Mesodermal cell (in vitro differentiated cells): ENCODE measurements around the gene SERPINB1.
A peak's percentile ranks its signal among the peaks of the same experiment; 100 is the strongest.
"Not testable (repeated sequence)": the region's sequence is repeated elsewhere in the genome, so short reads cannot be mapped to it uniquely, and the experiment has no call there.

Experiments used
- H3K27ac ChIP-seq: 2 replicates; pipeline ENCODE4 v1.7.0; 2013; ENCODE audit warnings: mild to moderate bottlenecking, low read depth, low read length, moderate library complexity; ENCODE audit not compliant: severe bottlenecking
- H3K36me3 ChIP-seq: 2 replicates; pipeline ENCODE4 v1.7.1; 2013; ENCODE audit warnings: mild to moderate bottlenecking, low read length, moderate library complexity; ENCODE audit not compliant: control insufficient read depth, insufficient read depth
- H3K4me1 ChIP-seq: one replicate; pipeline ENCODE4 v1.7.1; 2013; ENCODE audit warnings: mild to moderate bottlenecking, low read length; ENCODE audit not compliant: insufficient read depth, control insufficient read depth, poor library complexity, severe bottlenecking
- H3K4me3 ChIP-seq: 2 replicates; pipeline ENCODE4 v1.7.0; 2013; ENCODE audit warnings: low read length, control low read depth, mild to moderate bottlenecking; ENCODE audit not compliant: insufficient read depth, poor library complexity, severe bottlenecking; ENCODE audit errors: extremely low read depth
- H3K9me3 ChIP-seq: 2 replicates; pipeline ENCODE4 v1.7.1; 2013; ENCODE audit warnings: mild to moderate bottlenecking, low read length, moderate library complexity; ENCODE audit not compliant: control insufficient read depth
- WGBS, 2 experiments: methylation state at CpG; one replicate each; pipeline ENCODE4 v1.1.5; 2013; ENCODE audit warnings: missing lambda C conversion rate in 2 of 2; ENCODE audit not compliant: insufficient coverage in 2 of 2; 5-methylcytosine and 5-hydroxymethylcytosine counted together

SERPINB1 gene

DNA sequence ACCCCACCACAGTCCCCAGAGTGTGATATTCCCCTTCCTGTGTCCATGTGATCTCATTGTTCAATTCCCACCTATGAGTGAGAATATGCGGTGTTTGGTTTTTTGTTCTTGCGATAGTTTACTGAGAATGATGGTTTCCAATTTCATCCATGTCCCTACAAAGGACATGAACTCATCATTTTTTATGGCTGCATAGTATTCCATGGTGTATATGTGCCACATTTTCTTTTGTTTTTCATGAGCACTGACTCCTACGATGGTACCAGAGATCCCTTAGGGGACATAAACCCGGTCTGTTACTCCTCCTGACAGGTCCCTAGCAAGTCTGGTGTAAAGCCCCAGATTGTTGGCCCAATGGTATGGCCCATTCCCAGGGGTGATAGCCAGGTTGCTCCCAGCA, 40.0 kb downstream of the SERPINB1 start:
- H3K9me3 ChIP-seq, H3K27ac ChIP-seq, H3K4me3 ChIP-seq, H3K4me1 ChIP-seq, H3K36me3 ChIP-seq: not testable (repeated sequence)
- 94 to 100% methylated on average over 2 of the region's 4 CpGs for WGBS, 2 experiments

DNA sequence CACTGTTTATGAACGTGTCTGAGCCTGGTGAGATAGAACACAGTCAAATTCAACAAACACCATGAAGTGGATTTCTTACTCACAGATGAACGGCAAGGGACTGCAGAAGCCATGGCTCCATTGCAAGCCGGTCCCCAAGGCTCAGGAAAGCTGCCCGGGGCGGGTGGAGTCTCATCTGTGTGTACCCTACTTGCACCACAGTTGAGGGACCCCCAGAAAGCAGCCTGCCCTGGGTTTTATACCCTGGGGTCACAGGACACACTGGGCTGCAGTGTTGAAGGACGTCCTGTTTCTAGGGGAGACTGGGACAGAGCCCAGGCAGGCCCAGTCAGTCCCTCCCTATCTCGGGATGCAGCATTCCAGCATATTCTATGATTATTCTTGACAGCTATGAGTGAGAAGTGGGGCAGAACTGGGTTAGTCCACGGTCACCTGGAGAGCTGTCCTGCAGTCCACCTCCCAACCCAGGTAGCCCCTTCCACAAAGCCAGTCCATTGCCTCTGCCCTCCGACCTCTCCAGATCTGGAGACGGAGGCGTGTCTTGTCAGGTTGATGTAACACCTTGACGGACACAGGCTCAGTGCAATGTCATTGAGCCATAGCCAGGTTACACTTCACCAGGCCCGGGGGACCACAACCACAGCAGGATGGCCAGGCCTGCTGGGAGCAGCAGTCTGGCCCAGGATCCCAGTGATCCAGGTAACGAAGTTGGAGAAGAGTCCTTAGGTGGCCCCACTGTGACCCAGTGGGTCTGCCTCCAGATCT, 40.9 kb downstream of the SERPINB1 start:
- Histone ChIP-seq H3K4me1 (peaks cover 7% of the 10 kb centered on the region), H3K4me3 (no peak overlapping the region), H3K36me3 (no peaks in the 10 kb centered on the region), H3K9me3 (no peaks in the 10 kb centered on the region), H3K27ac (peak overlapping the region; percentile 68)
- WGBS, 2 experiments, result 95 to 98% methylated on average over 11 of the region's 14 CpGs

DNA sequence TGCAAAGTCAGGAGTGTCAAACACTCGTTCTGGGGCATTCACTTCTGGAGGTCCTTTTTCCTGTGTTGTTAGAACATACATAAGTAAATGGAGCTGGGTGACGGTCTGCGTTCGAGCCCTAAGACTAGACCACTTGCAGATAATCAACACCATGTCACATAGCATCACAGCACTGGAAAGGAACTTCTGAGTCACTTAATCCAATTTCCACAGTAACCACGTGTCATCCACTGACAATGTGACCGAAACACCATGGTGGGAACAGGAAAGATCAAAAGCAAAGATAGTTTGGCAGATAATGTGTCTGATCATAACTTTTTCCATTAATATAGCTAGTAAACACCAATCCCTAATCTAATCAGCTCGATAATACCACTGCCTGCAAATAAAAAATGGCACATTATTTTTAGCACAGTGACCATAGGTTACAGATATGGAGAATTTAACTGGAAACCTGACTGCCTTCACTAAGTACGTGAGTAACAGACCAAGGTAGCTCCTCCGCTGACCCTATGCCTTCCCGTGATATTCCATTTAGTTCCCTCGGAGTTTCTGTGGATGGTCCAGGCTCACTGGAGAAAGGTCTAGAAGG, 41.6 kb downstream of the SERPINB1 start:
- H3K4me1 ChIP-seq, result peaks cover 7% of the 10 kb centered on the region
- peak overlapping the region; percentile 68 for H3K27ac ChIP-seq
- no peak overlapping the region for H3K4me3 ChIP-seq
- H3K36me3 ChIP-seq, result no peaks in the 10 kb centered on the region
- no peaks in the 10 kb centered on the region for H3K9me3 ChIP-seq
- WGBS, 2 experiments, result 83 to 94% methylated on average over 4 of the region's 11 CpGs

DNA sequence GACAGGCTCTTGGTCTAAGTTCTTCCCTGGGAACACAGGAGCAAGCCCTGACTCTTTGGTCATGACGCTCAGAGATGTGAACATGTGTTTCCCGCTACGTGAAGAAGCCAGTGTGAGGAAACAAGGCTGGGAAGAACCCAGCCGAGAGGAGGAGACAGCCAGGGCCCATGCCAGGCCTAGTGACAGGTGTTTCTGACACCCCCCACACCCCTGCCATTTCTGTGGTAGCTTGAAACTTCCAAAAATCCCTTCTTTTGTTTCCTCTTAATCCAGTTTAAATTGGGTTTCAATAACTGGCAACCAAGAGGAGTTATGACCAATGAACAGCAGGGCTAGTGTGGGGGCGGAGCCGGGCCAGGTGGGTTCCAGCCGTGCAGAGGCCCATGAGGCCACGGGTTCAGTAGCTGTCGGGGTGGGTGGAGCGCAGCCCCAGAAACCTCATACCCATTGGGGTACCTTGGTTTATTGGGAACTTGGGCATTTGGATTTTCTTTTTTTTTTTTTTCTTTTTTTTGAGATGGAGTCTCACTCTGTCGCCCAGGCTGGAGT, 43.0 kb downstream of the SERPINB1 start:
- 82 to 94% methylated on average over 8 to 9 of the region's 11 CpGs for WGBS, 2 experiments
- no peak overlapping the region for H3K27ac ChIP-seq
- H3K9me3 ChIP-seq, result no peaks in the 10 kb centered on the region

DNA sequence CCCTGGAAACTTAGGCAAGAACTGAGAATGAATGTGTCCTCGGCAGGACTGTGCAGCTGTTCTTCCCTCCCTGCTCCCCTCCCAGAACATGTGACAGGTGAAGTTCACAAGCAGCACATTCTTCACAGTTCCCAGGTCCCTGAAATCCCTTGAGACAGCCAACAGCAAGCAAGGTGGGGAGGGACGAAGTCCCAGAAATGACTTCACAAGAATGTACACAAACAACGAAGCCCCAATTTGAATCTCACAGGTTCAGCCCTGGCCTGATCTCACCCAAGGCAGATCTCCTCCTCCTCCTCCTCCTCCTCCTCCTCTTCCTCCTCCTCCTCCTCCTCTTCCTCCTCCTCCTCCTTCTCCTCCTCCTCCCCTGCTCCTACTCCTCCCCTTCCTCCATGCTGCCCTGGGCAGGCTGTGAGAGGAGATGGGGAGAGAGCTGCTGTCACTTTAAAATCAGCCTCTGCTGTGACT, 44.1 kb downstream of the SERPINB1 start:
- no peaks in the 10 kb centered on the region for H3K36me3 ChIP-seq
- no peak overlapping the region for H3K27ac ChIP-seq
- no peak overlapping the region for H3K4me3 ChIP-seq
- 83% methylated on average over 2 of the region's 3 CpGs; no CpG with 5 or more reads in 1 of the 2 experiments for WGBS, 2 experiments
- no peaks in the 10 kb centered on the region for H3K9me3 ChIP-seq
- H3K4me1 ChIP-seq, result peaks cover 7% of the 10 kb centered on the region

More for the DNA sequence above, 43.0 kb downstream of the SERPINB1 start:
- Histone ChIP-seq H3K36me3 (no peaks in the 10 kb centered on the region), H3K4me3 (no peak overlapping the region), H3K4me1 (peaks cover 7% of the 10 kb centered on the region)

DNA sequence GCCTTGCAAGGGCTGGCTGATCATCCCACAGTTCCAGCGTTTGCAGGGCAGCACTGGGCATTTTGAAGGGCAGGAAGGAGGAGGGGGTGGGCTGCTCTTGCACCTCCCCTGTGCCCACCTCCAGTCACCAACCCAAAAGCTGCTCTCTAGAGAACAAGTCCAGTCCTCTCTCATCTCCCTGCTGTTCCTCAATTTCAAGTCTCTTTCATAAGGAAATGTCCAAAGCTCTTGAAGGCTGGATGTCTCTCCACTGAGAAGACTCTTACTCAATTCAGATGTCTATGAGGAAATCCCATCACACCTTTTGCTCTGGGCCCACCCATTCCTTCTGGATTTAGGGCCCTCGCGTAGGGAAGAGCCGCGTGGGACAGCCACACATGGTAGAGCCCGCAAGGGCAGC, 44.8 kb downstream of the SERPINB1 start:
- Histone ChIP-seq H3K9me3 (no peaks in the 10 kb centered on the region), H3K27ac (no peak overlapping the region), H3K4me1 (peaks cover 7% of the 10 kb centered on the region), H3K36me3 (no peaks in the 10 kb centered on the region), H3K4me3 (no peak overlapping the region)
- 79 to 94% methylated on average over 4 to 6 of the region's 6 CpGs for WGBS, 2 experiments

DNA sequence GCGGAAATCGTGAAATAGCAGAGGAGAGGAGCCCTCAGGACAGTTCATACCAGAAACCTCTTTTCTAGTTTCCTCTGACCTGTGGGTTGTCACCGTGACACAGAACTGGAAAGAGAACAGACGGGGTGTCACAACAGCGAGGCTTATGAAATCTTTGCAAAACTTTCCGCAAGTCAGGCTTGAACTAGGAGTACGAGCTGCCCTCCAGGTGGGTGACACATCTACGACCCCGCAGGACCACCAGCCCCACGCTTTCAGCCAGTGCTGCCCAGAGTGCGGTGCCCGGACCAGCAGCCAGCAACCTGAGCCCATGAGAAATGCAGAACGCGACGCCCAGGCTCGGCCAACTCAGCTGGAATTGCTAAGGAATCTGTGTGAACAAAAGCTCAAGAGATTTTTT, 45.7 kb downstream of the SERPINB1 start:
- H3K9me3 ChIP-seq, result no peaks in the 10 kb centered on the region
- H3K4me1 ChIP-seq, result peaks cover 9% of the 10 kb centered on the region
- no peak overlapping the region for H3K4me3 ChIP-seq
- no peaks in the 10 kb centered on the region for H3K36me3 ChIP-seq
- no peak overlapping the region for H3K27ac ChIP-seq
- 90 to 94% methylated on average over 12 to 16 of the region's 16 CpGs for WGBS, 2 experiments

DNA sequence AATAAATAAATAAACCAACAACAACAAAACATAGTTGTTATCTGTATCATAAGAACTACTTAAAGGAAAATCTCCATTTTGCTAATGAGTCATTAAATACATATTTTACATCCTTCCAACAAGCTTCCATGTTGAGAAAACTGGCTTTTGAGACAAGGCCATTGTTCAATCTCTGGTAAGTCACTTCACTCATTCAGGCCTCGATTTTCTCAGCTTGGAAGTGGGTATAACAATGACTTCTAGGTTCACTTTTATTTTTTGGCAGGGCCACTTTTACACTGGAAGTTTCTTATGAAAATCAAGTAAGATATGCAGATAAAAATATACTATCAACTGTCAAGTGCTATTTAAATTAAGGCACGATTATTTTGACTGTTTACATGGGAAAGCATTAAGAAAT, 46.5 kb downstream of the SERPINB1 start:
- no peak overlapping the region for H3K4me3 ChIP-seq
- peaks cover 17% of the 10 kb centered on the region for H3K4me1 ChIP-seq
- no peaks in the 10 kb centered on the region for H3K9me3 ChIP-seq
- no peaks in the 10 kb centered on the region for H3K36me3 ChIP-seq
- H3K27ac ChIP-seq, result no peak overlapping the region
- 89% methylated on average over 1 of the region's 2 CpGs; no CpG with 5 or more reads in 1 of the 2 experiments for WGBS, 2 experiments

DNA sequence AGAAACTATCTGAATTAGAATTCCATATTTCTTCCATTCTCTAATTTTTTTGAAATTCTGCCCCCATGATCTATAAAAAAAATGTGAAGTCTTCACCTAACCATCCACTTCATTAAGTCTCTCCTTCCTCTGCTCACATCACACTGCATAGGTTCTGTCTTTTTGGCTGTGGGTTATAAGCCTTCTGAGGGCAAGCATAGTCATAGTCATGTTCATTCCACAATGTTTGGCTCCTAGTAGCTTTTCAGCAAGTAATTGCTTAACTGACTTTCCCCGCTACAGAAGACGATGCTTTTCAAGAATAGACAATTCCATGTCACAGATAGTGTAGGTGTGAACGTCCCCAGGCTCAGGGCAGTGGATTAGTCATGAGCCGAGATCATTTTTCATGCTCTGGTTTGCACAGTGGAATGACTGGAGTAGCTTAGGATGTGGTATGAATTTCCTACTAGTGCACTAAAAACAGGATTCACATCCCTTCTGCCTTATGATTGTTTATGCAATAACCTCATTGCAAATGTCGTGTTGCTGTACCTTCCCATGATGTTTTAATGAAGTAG, 47.4 kb downstream of the SERPINB1 start:
- Histone ChIP-seq H3K9me3 (no peaks in the 10 kb centered on the region), H3K4me3 (no peak overlapping the region), H3K36me3 (no peaks in the 10 kb centered on the region), H3K4me1 (peaks cover 15% of the 10 kb centered on the region), H3K27ac (no peak overlapping the region)
- WGBS, 2 experiments, result 91 to 92% methylated on average over 4 to 5 of the region's 5 CpGs

DNA sequence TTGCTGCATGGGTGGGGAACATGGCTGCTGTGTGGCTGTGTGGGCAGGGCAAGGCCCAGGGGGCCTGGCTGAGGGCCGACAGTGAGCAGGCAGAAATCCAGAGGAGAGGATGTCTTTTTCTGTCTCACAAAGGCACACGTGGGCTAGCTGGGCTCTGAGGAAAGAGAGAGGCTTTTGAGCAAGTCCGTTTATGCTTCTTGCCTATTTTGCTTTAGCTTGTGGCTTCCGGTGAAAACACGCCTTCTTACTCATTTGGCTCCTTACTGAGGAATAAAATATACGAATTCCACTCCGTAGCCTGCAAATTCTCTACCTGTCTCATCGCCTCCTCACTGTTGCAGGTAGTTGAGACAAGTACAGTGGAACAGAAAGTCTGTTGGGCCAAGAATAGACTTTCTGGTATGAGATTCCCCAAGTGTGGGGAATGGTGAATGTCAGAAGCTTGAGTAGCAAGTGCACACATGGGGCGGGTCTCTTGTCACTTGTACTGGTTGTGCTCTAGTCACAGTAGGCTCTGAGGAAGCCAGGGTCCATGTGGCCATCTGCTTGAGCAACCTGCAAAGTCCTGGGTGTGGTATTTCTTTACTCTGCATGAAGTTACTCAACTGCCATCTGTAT, 48.0 kb downstream of the SERPINB1 start:
- WGBS, 2 experiments, result 72 to 81% methylated on average over 5 to 6 of the region's 9 CpGs
- no peak overlapping the region for H3K27ac ChIP-seq
- H3K36me3 ChIP-seq, result no peaks in the 10 kb centered on the region

More for the DNA sequence above, 48.0 kb downstream of the SERPINB1 start:
- Histone ChIP-seq H3K4me1 (peaks cover 20% of the 10 kb centered on the region), H3K9me3 (no peaks in the 10 kb centered on the region), H3K4me3 (no peak overlapping the region)
